Esophagus muscularis mucosa (tissue), 4 donors: ENCODE measurements around the gene CAPN2. TPM values are rescaled to one million over a fixed set of nuclear protein-coding genes. Genes with fewer than 3 reads are reported as not detected.

ENCODE experiments used
- DNase-seq: peaks from one replicate; pipeline ENCODE4 v3.0.0-alpha.2; 2017; ENCODE audit errors: extremely low spot score
- H3K27ac ChIP-seq, 4 donors: fragments of 200-600 bp; sonication (generic); replicated peaks in 1 of 4; 1 replicate in 3 of 4; 2 replicates in 1 of 4; pipeline ENCODE4 v1.5.1; 2016 to 2019; ENCODE audit warnings: mild to moderate bottlenecking in 1 of 4
- H3K27me3 ChIP-seq, 4 donors: fragments of 200-600 bp; sonication (generic); one replicate each; pipeline versions ENCODE4 v1.5.1 to v1.6.0; 2016 to 2019
- H3K36me3 ChIP-seq, 4 donors: fragments of 200-600 bp; sonication (generic); one replicate each; pipeline ENCODE4 v1.5.1; 2016 to 2019
- H3K4me1 ChIP-seq, 4 donors: fragments of 200-600 bp; sonication (generic); one replicate each; pipeline ENCODE4 v1.5.1; 2016 to 2019
- H3K4me3 ChIP-seq, 4 donors: fragments of 200-600 bp; sonication (generic); 1 replicate in 2 of 4; 2 replicates in 2 of 4; pipeline ENCODE4 v1.5.1; 2016 to 2019; ENCODE audit warnings: mild to moderate bottlenecking in 4 of 4, moderate library complexity in 1 of 4
- H3K9me3 ChIP-seq, 4 donors: fragments of 200-600 bp; sonication (generic); 1 replicate in 3 of 4; 2 replicates in 1 of 4; pipeline ENCODE4 v1.5.1; 2016 to 2019
- CTCF ChIP-seq, 3 experiments: fragments of 200-600 bp in 2 of 3; fragments of 450-650 bp in 1 of 3; sonication (generic) in 2 of 3; IDR thresholded peaks; one replicate each; pipeline ENCODE4 v1.5.1; 2017 to 2019; ENCODE audit warnings: antibody characterized with exemption in 3 of 3, mild to moderate bottlenecking in 2 of 3, moderate library complexity in 1 of 3
- EP300 ChIP-seq: sonication (generic); formaldehyde crosslinking; IDR thresholded peaks from one replicate; pipeline ENCODE4 v1.6.1; 2017; ENCODE audit warnings: antibody characterized with exemption
- POLR2A ChIP-seq: fragments of 450-650 bp; IDR thresholded peaks from one replicate; pipeline ENCODE4 v1.6.1; 2017; ENCODE audit warnings: antibody characterized with exemption, moderate library complexity, mild to moderate bottlenecking, low read depth
- POLR2AphosphoS5 ChIP-seq, 2 donors: sonication (generic); formaldehyde crosslinking; IDR thresholded peaks; one replicate each; pipeline ENCODE4 v1.6.1; 2017; ENCODE audit warnings: antibody characterized with exemption in 2 of 2
- WGBS: methylation state at CpG from one replicate; pipeline ENCODE4 v1.1.5; 2018; 5-methylcytosine and 5-hydroxymethylcytosine counted together
- intact Hi-C: fragments of 100-400 bp; cut with DNase I; formaldehyde crosslinking; loops from one replicate; pipeline ENCODE4 v1.15.1; 2023
- total RNA-seq, 4 donors: library from RNA; depleted of rRNA; stranded (reverse); fragments of >200 nt; gene quantifications; one replicate each; pipeline versions ENCODE4 v1.1.0 to v1.2.1, GENCODE V29; 2016

Gene CAPN2
- total RNA-seq, 4 donors from 2014 or later, result 91.9 to 231 (median 161) TPM

- Histone ChIP-seq H3K27ac (peak overlapping the region; percentile 34 to 76 (median 65)), H3K36me3 (peaks cover 46 to 86% (median 79%) of the 10 kb centered on the region in 4 donors), H3K9me3 (no peaks in the 10 kb centered on the region), H3K4me3 (no peak overlapping the region), H3K4me1 (peaks cover 33 to 47% (median 34%) of the 10 kb centered on the region in 4 donors), H3K27me3 (no peaks in the 10 kb centered on the region)
- intact Hi-C loops, result loop anchor here (10.0 kb wide), 1 partner anchor 72 kb away; the partner anchor contains the start of gene TP53BP2
- TF ChIP-seq CTCF (IDR thresholded peaks at IDR 0.05) (no peak), POLR2A (no peak), POLR2AphosphoS5 (IDR thresholded peaks at IDR 0.05) (no peak), EP300 (no peak)
- 90% methylated on average over 5 of the region's 5 CpGs for WGBS
- no peak for DNase-seq
Observed at GRCh38 chr1:223772771-223773160, 60.4 kb downstream of the CAPN2 start.

GRCh38 chr1:223774134-223774814 is 61.9 kb downstream of the CAPN2 start:
- WGBS, result 86% methylated on average over 6 of the region's 6 CpGs
- Histone ChIP-seq H3K4me1 (peaks cover 33 to 47% (median 34%) of the 10 kb centered on the region in 4 donors), H3K9me3 (no peaks in the 10 kb centered on the region), H3K4me3 (no peak overlapping the region), H3K36me3 (peaks cover 55 to 95% (median 91%) of the 10 kb centered on the region in 4 donors), H3K27me3 (no peaks in the 10 kb centered on the region), H3K27ac (peak overlapping the region; percentile 7 to 37 (median 24))
- no peak for TF ChIP-seq EP300
- TF ChIP-seq POLR2AphosphoS5 (IDR thresholded peaks at IDR 0.05), result no peak
- TF ChIP-seq CTCF (IDR thresholded peaks at IDR 0.05), result no peak
- no peak for TF ChIP-seq POLR2A
- no peak for DNase-seq
- intact Hi-C loops, result loop anchor here (10.0 kb wide), 1 partner anchor 71 kb away; the partner anchor contains the start of gene TP53BP2

- peak overlapping the region; percentile 20 to 54 (median 36) for H3K27ac ChIP-seq
- intact Hi-C loops, result loop anchor here (10.0 kb wide), 1 partner anchor 70 kb away; the partner anchor contains the start of gene TP53BP2
- DNase-seq, result no peak
- no peaks in the 10 kb centered on the region for H3K27me3 ChIP-seq
- peaks cover 33 to 47% (median 34%) of the 10 kb centered on the region in 4 donors for H3K4me1 ChIP-seq
- no peak overlapping the region for H3K4me3 ChIP-seq
- TF ChIP-seq POLR2AphosphoS5 (IDR thresholded peaks at IDR 0.05) (peak in 1 of 2 donors; percentile 16), EP300 (no peak)
- whole genome bisulfite sequencing, result 71% methylated on average over 4 of the region's 4 CpGs
- peaks cover 51 to 94% (median 88%) of the 10 kb centered on the region in 4 donors for H3K36me3 ChIP-seq
- no peaks in the 10 kb centered on the region for H3K9me3 ChIP-seq
Observed at GRCh38 chr1:223775054-223775453, 62.7 kb downstream of the CAPN2 start.

GRCh38 chr1:223775711-223776074 is 63.4 kb downstream of the CAPN2 start:
- H3K27me3 ChIP-seq, result no peaks in the 10 kb centered on the region
- no peaks in the 10 kb centered on the region for H3K9me3 ChIP-seq
- H3K27ac ChIP-seq, result peak overlapping the region; percentile 20 to 54 (median 36)
- intact Hi-C loops, result loop anchor here (10.0 kb wide), 1 partner anchor 69 kb away; the partner anchor contains the start of gene TP53BP2
- WGBS, result 67% methylated on average over 1 of the region's 1 CpG
- no peak for DNase-seq
- no peak for TF ChIP-seq CTCF (IDR thresholded peaks at IDR 0.05)
- no peak for TF ChIP-seq POLR2AphosphoS5 (IDR thresholded peaks at IDR 0.05)
- no peak for TF ChIP-seq POLR2A
- TF ChIP-seq EP300, result no peak
- H3K4me3 ChIP-seq, result no peak overlapping the region
- H3K36me3 ChIP-seq, result peaks cover 45 to 94% (median 87%) of the 10 kb centered on the region in 4 donors
- peaks cover 28 to 44% (median 32%) of the 10 kb centered on the region in 4 donors for H3K4me1 ChIP-seq

GRCh38 chr1:223776075-223776814 is 63.9 kb downstream of the CAPN2 start:
- H3K36me3 ChIP-seq, result peaks cover 39 to 93% (median 85%) of the 10 kb centered on the region in 4 donors

More at GRCh38 chr1:223776075-223776814, 63.9 kb downstream of the CAPN2 start:
- peak in 1 of 2 donors; percentile 30 for TF ChIP-seq POLR2AphosphoS5 (IDR thresholded peaks at IDR 0.05)
- no peak for TF ChIP-seq CTCF (IDR thresholded peaks at IDR 0.05)
- no peak for TF ChIP-seq EP300
- Histone ChIP-seq H3K27me3 (no peaks in the 10 kb centered on the region), H3K27ac (peak overlapping the region; percentile 36 to 54 (median 40)), H3K4me3 (no peak overlapping the region), H3K4me1 (peaks cover 22 to 39% (median 27%) of the 10 kb centered on the region in 4 donors), H3K9me3 (no peaks in the 10 kb centered on the region)
- intact Hi-C loops, result loop anchor here (10.0 kb wide), 1 partner anchor 69 kb away; the partner anchor contains the start of gene TP53BP2
- no peak for DNase-seq
- WGBS, result 58% methylated on average over 8 of the region's 9 CpGs
